Embryonic facial prominence (tissue), 1 donor: ENCODE data around the gene SEPSECS.

Source experiments
- DNase-seq: peaks from one replicate; pipeline ENCODE4 v3.0.0-alpha.2; 2016; ENCODE audit errors: extremely low spot score

Gene SEPSECS

DNA sequence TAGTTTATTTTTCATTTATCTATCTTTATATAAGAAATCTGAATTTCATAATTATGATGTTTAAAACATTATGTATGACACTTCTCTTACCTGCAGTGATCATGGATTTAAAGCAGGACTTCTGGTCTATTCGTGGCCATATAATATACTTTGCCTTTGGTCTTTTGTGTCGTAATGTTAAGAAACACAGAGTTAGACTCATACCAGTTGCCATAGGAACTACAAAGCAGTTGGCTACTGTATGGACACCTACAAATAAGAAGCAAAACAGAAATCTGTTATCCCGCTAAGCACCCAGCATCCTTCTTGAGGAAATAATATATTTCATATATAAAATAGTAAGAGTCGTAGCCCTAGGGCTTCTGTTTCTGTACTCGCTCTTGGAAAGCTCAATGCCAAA, 4.3 kb downstream of the SEPSECS start:
- no peak for DNase-seq

DNA sequence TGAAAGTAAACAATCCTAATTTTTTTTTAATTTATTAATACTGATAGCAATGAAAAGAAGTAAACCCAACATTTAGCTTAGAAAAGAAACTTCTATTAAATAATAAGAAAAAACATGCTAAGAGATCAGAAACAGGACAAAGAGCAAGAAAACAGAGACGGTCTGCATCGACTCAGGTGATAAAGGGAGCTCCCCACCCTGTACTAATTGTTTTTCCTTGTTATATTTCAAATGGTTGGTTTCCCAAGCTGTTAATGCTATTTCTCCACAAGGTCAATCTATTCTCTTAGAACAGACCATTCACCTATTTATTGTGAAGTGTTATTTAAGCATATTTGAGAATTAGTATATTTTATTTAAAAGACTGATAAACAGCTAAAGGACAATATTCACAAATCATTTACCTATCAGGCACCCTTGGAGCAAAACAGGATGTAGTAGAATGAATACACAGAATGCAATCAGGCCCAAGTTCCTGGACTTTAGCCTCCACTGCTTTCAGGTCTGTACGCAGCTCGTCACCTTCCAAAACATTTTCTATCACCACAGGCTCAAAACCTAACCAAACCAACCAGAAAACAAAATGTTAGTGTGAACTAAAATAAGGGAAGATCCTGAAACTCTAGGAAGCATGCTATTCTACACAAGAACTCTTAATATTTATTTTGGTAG, 5.5 kb downstream of the SEPSECS start:
- DNase-seq: no peak

DNA sequence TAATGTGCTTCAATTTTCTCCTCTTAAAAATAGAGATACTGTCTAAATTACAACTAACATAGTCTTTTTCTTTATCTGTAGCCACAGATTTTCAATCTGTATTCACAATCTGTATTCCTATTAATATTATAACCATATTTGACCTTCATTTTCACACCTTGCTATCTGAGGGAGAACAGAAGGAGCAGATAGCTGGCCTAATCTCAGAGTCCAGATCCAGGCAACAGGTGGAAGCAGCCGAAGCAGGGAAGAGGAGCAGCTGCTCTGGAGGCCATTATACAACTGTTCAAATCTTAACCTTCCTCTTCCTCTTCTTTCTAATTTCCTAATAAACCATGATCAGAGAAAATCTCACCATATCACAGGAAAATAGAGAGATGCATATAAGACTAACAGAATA, 14.2 kb downstream of the SEPSECS start:
- DNase-seq: no peak

DNA sequence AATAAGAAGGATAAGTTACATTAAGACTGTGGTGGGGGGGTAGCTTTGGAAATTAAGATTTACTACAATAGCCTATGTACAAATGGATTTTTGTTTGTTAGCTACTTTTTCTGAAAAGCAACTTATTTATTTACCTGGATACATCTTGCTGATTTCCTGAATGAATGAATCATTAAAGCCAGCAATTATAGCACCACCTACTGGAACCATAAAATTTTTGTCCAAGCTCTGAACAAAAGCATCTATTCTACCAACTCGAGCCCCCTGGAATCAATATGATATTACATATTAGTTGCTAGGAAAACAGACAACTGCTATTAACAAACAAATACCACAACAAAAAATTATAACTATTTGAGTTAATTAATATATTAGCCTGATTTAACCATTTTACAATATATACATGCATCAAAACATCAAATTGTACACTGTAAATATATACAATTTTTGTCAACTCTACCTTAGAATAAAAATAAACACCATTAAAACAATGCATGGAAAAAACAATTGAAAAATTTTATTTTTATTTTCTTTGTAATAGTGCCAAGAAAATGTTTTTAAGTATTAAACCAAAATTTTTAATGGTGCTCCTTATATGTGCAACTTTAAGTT, 15.3 kb downstream of the SEPSECS start:
- DNase-seq: no peak

DNA sequence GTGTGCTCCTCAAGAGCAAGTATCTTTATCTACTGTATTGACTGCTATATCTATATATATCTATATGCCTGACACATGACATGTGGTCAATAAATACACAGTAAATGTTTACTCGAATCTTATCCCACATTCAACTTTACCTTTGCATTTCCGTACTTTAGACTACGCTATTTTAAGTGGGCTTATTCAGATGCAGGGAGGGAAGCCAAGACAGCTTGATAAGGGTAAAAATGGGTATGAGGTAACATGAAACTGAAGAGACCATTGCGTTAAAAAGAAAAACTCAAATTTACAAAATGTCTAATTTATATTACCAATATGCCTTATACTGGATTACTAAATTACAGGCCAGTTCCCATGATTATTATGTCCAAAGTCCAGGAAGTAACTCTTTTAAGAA, 17.8 kb downstream of the SEPSECS start:
- DNase-seq: no peak

DNA sequence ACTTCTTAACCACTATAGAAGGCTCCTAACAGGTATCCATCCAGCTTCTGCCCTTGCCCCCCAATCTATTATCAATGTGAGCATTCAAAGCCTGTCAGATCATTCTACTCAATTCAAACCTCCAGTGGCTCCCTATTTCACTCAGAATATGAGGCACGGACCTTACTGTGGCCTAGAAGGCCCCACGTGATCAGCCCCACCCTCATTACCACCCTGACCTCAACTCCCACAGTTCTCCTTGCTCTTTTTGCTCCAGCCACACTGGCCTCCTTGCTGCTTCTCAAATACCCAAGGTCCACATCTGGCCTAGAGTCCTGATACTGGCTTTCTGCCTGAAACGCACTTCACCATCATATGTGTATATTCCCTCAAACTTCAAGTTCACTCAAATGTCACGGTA, 18.7 kb downstream of the SEPSECS start:
- no peak for DNase-seq

DNA sequence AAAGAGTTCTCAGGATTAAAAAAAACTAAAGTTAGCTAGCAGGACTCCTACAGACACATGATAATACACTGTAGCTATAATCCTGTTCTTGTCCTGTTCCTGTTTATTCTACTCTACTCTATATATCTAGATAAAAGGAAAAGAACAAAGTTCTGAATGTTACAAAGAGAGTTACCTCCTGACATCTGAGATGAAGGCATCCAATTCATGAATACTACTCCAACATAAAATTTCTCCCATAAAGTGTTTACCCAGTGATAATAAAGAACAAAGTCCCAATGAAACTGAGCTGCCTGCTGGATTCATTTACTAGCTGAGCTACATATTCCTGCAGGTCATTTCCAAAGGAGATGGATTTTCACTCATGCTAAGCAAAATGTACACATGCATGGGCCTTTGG, 27.1 kb downstream of the SEPSECS start:
- no peak for DNase-seq

DNA sequence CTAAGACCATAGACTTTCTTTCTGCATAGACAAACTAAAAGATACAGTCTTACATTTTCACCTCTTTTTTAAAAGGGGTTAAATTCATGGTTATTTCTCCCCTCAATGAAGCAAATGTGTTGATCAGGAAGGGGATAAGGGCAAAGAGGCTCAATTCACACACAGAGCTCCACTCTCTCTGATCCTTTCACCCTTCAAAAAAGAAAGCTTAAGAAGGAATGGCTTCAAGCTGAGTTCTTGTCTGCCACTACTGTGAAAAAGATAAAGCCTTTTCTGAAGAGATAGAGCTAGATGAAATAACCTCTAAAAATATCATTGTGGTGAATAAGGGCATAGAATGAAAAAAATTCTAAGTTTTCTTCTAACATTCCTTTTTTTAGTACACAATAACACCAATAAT, 28.3 kb downstream of the SEPSECS start:
- DNase-seq: no peak

DNA sequence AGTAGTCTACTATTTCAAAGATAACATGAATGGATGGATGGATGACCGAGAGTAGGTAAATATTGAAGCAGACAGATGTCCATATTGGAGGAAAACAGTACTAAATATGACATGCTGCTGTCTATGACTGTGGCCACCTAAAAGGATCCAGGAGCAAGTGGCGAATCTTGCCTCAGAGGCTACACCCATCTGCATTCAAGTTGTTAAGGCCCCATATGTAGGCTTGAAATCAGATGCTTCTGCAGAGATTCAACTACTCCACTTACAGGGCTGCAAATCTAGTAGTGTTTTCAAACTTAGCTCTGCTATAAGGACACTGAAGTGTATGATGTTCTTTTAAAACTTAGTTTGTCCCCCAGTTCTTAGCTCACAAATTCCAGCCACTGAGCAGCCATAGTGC, 28.9 kb downstream of the SEPSECS start:
- no peak for DNase-seq

DNA sequence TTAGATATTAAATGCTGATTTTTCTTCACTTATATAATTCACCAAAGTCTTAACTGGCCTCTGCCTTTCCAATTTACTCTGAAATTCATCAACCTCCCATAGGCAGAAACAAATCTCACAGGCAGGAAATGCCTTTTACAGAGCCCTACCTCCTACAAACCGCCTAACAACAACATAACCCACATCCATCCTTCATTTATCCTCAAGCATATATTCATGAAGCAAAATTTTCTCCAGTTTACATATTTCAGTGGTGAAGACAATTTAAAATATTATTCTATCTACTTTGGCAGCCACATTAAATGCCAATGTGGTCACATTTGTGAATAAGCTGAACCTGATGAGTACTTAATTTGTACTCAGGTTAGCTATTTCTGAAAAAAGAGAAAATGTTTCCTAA, 30.3 kb downstream of the SEPSECS start:
- no peak for DNase-seq

DNA sequence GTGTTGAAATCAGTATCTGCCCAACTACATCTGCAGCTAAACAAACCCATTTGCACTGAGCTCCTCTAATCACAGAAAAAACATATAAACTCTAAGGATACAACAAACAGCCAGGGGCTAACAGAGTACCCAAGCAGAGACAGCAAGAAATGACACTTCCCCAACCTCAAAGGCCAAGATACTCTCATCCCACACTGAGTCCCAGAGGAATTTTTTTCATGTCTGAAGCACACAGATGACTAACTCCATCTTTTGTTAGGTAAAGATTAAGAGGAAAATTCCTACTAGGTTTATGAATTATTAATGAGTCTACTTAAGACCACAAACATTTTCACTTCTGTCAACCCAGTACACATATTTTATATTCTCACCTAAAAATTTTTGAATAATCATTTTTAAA, 31.6 kb downstream of the SEPSECS start:
- no peak for DNase-seq

DNA sequence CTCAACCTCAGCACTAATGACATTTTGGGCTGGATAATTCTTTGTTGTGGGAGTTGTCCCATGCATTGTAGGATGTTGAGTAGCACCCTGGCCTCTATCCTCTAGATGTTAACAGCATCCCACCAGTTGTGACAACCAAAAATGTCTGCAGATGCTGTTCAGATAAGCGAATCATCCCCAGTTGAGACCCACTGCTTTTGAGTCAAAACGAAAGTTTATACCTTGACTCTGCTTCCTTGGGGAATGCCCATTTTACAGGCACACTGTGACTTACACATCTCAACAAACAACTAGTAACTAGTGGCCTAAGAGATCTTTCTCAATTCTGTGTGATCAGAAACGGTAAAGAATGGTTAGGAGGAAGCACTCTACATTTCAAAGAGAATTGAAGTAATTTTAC, 37.0 kb downstream of the SEPSECS start:
- no peak for DNase-seq

DNA sequence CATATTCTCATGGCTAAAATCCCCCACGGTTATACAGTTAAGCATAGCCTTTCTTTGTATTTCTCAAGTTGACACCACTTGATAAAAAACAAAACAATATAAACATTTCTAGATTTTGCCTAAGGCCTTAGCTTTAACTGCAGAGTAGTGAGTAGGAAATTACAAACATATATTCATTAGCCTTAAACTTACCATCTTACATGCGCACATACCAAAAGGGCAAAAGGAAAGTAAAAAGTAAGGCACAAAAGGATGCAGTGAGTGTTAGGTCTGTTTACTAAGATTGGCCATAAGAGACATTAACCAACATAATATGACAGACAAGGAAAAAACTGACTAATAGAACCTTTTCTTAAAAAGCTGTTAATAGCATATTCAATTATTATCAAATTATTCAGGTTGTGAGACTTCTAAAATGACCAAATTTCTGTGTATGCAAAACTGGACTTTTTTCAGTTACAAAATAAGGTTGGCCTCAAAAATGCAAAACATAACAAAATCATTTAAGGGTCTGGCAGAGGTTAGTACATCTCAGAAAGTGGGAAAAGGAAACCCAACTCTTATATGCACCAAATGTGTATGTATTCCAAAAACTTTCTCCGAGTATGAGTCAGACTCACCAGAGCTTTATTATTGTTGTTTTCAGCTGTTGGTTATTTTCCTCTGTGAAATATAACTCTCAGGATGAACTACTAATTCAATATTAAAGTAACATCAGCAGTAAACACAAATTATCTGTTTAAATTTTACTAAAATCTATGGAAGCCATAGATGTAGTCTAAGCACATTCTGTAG, 39.9 kb downstream of the SEPSECS start:
- DNase-seq: no peak

DNA sequence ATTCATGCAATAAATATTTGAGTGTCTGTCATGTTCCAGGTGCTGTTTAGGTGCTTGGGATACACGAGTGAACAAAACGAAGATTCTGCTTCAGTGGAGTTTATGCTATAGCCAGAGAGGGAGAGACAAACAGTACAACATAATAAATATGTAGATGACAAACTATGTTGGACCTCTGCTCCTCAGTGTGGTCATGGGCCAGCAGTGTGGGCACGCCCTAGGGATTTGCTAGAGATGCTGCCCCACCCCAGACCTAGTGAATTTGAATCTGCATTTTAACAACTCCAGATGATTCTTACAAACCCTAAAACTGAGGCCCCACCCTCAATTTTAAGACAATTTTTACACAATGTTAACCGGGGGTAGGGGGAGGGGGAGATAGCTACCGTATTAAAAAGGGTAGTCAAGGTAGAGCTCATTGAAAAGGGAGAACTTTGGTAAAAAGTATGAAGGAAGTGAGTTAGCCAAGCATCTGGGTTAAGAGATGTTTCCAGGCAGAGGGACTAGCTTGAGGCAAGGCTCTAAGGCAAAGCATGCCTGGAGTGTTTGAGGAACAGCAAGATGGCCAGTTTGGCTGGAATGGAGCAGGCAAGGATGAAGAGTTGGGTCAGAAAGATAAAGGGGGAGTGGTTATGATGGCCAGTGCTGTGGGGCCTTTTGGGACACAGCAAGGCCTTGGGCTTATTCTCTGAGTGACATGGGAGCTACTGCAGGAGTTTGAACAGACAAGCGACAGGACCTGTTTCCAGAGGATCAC, 42.4 kb downstream of the SEPSECS start:
- no peak for DNase-seq

DNA sequence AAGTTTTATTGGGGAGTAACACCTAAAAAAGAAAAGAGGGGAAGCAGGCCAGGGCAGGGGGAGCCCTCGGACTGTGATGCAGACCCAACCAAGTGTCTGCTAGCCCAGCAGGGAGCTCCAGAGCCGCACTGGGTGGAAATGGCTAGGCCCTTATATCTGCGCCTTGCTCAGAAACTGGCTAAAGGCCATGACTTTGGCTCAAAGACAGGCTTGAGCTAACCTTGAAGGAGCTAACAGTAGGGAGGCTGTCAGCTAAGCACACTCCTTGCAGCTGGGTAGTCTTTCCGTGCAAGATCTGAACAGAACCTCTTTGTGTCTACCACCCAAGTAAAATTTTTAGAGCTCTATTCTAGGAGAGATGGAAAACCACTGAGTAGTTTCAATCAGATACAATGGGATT, 43.0 kb downstream of the SEPSECS start:
- DNase-seq: no peak

DNA sequence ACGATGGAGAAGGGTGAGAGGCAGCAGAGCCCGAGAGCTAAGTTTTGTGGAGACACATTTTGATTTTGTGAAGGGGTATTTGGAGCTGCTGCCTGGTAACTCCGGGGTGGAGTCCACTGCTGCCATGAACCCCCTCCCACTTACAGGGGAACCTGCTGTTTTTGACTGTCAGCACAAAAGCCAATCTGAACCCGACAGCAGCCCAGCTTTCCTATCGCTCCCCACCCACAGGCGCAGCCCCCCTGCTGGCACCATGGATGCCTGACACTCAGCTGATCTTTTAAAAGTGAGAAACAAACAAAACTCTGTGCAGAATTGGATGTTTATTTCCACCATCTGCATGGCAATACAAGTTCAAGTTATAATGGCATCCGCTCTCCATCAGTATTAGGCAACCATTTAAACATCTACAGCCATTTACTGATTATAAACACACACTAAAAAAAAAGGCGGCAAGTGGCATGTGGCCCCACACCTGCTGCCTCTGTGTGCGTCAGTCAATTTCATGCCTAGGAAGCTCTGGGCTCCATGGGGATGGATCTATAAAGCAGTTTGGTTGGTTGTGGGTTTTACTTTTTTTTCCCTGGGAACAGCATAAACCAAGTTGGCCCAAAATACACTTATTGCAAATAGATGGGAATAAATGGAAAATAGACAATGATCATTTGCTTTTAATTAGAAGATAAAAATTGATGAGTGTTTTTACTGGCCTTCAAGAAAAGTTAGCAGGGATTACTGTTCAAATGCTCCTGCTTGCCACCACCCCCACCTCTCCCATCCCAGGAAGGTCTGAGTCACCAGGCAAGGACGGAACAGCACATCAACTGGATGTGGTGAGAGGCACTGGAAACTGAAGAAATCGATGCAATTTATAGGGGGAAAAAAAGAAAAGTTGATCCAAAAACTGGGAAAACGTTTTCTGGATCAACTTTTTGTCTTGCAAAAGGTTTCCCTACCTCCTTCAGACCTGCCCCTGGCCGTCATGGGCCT, 46.0 kb downstream of the SEPSECS start:
- no peak for DNase-seq

DNA sequence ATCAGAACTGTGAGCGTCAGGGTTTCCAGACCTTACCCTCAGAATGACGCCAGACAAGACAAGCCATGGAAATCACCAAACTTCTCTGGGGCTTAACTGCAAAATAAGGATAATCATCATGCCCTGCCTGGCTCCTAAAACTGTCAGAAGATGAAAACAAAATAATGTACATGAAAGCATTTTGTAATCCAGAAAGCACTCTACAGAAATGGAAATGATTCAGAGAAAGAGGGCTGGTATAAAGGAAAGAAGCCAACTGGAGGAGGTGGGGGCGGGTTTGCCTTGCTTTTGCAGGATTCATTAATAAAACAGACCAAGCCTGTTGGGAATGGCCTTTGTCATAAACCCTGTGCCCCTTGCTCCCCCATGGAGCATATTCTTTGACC, 47.3 kb downstream of the SEPSECS start:
- DNase-seq: no peak

DNA sequence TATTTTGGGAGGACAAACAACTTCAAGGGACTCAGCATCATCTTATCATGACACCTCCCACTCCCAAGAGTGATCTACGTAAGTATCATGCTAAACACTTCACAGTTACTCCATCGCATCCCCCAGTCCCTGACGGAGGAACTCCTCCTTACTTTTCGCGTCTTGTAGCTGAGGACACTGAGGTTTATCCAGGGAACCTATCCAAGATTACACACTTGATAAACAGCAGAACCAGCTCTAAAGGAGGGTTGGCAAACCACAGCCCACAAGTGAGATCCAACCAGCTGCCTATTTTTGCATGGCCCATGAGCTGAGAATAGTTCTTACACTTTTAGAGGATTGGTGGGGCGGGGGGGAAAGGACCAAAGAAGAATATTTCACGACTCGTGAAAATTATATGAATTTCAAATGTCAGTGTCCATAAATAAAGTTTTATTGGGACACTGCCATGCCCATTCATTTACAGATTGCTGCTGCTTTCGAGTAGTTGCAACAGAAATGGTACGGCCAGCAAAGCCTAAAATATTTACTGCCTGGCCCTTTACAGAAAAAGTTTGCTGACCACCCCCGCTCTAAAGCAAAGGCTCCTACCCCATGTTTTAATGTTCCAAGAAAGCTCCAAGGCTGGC, 47.8 kb downstream of the SEPSECS start:
- no peak for DNase-seq

DNA sequence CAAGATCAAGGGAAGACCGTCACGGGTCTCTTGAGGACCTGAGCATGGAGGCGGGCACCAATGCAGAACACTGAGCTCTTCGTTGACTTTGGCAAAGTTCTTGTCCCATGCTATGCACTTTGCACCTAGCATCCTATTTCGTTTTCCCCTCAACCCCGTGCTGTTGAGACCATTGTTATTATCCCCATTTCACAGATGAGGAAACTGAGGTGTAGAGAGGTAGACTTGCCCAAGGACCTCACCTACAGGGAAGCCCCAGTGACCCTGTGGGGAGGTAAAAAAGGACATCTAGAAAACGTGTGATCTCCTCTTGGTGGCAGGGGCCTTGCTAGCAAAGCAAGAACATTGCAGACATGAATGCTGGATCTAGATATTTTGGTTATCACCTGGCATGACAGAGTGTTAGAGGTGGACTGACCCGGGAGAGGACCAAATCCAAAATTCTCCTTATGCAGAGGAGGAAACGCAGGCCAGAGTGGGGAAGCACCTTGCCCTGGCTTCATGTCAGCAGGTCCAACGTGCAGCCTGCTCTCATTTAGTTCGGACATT, 48.5 kb downstream of the SEPSECS start:
- no peak for DNase-seq

DNA sequence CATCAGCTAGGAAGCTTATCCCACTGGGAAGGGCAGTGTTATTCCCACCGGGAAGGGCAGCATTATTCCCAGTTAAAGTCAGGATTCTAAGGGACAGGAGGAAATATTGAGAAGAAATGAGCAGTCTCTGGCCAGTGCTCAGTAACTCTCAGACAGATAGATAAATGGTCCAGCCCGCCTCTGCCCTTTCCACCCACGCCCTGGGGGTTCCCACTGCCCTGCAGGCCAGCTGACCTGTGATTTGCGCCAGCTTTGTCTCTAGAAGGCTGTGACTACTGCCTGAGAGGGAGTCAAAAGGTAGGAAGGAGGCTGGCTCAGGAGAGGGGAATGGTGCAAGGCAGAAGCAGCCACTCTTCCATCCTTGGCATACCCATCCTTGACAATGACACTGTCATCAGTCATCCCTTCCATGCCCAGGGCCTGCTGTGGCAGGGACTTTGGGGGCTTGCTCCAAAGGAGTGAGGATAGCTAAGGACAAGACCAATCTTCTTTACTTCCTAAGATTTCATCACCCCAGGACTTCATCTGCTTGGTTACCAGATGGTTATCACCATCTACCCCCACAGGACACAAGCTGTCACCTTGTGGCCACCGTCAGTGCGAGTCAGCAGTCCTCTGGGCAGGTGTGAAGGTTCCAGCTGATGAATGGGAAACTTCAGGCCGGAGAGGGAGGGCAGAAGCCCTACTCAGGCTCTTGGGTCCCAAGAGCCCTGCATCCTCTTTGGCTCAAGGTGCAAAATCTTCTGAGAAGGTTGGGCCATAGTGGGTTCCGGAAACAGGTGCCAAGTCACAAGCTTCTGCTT, 49.5 kb downstream of the SEPSECS start:
- no peak for DNase-seq
